Trophoblast cell (in vitro differentiated cells and primary cell): Measurements from ENCODE around the gene CXCL10.
"Not testable (repeated sequence)": the region's sequence is repeated elsewhere in the genome, so short reads cannot be mapped to it uniquely, and the experiment has no call there.

ENCODE experiments used
- DNase-seq, 2 donors: peaks; one replicate each; pipeline ENCODE4 v3.0.0-alpha.2; 2016
- H2AFZ ChIP-seq: 2 replicates; pipeline ENCODE4 v1.6.1; 2013; ENCODE audit warnings: low read length, moderate library complexity, mild to moderate bottlenecking; ENCODE audit not compliant: insufficient read depth, poor library complexity
- H2AK5ac ChIP-seq: 2 replicates; pipeline ENCODE4 v1.6.1; 2013; ENCODE audit warnings: mild to moderate bottlenecking, low read length
- H2BK120ac ChIP-seq: 2 replicates; pipeline ENCODE4 v1.6.1; 2013; ENCODE audit warnings: low read length, mild to moderate bottlenecking, moderate library complexity; ENCODE audit not compliant: insufficient read depth, poor library complexity
- H2BK12ac ChIP-seq: 2 replicates; pipeline ENCODE4 v1.6.1; 2013; ENCODE audit warnings: mild to moderate bottlenecking, low read length, moderate library complexity
- H2BK5ac ChIP-seq: 2 replicates; pipeline ENCODE4 v1.6.1; 2013; ENCODE audit warnings: low read length, low read depth, moderate library complexity, mild to moderate bottlenecking; ENCODE audit not compliant: poor library complexity
- H3K14ac ChIP-seq: 2 replicates; pipeline ENCODE4 v1.6.1; 2013; ENCODE audit warnings: mild to moderate bottlenecking, low read length
- H3K18ac ChIP-seq: 2 replicates; pipeline ENCODE4 v1.6.1; 2013; ENCODE audit warnings: mild to moderate bottlenecking, low read length
- H3K23ac ChIP-seq: 2 replicates; pipeline ENCODE4 v1.6.1; 2013; ENCODE audit warnings: low read length
- H3K27ac ChIP-seq: 2 replicates; pipeline ENCODE4 v1.5.1; 2013; ENCODE audit warnings: low read depth, mild to moderate bottlenecking, inconsistent platforms, low read length, moderate library complexity
- H3K27me3 ChIP-seq: 2 replicates; pipeline ENCODE4 v1.6.1; 2013; ENCODE audit warnings: inconsistent platforms, mild to moderate bottlenecking, low read length, moderate library complexity; ENCODE audit not compliant: insufficient read depth
- H3K36me3 ChIP-seq, 2 experiments: 1 replicate in 1 of 2; 2 replicates in 1 of 2; pipeline ENCODE4 v1.6.1; 2013; ENCODE audit warnings: low read length in 2 of 2, mild to moderate bottlenecking in 2 of 2, moderate library complexity in 1 of 2; ENCODE audit not compliant: insufficient read depth in 2 of 2, control insufficient read depth in 1 of 2
- H3K4ac ChIP-seq: 2 replicates; pipeline ENCODE4 v1.6.1; 2013; ENCODE audit warnings: low read depth, mild to moderate bottlenecking, low read length, moderate library complexity
- H3K4me1 ChIP-seq, 2 experiments: 1 replicate in 1 of 2; 2 replicates in 1 of 2; pipeline ENCODE4 v1.6.1; 2013; ENCODE audit warnings: low read length in 2 of 2, mild to moderate bottlenecking in 2 of 2, moderate library complexity in 1 of 2; ENCODE audit not compliant: insufficient read depth in 2 of 2, control insufficient read depth in 1 of 2
- H3K4me2 ChIP-seq: 2 replicates; pipeline ENCODE4 v1.6.1; 2013; ENCODE audit warnings: inconsistent platforms, mild to moderate bottlenecking, low read length, moderate library complexity
- H3K4me3 ChIP-seq: 2 replicates; pipeline ENCODE4 v1.5.1; 2013; ENCODE audit warnings: mild to moderate bottlenecking, low read depth, low read length, inconsistent platforms
- H3K79me1 ChIP-seq: one replicate; pipeline ENCODE4 v1.6.1; 2013; ENCODE audit warnings: low read length
- H3K79me2 ChIP-seq: 2 replicates; pipeline ENCODE4 v1.6.1; 2013; ENCODE audit warnings: low read length, mild to moderate bottlenecking; ENCODE audit not compliant: control insufficient read depth, insufficient read depth, poor library complexity
- H3K9ac ChIP-seq: 2 replicates; pipeline ENCODE4 v1.6.1; 2013; ENCODE audit warnings: mild to moderate bottlenecking, low read length
- H3K9me3 ChIP-seq: 2 replicates; pipeline ENCODE4 v1.6.1; 2013; ENCODE audit warnings: low read depth, mild to moderate bottlenecking, control low read depth, inconsistent platforms, low read length; ENCODE audit not compliant: insufficient read depth
- H4K12ac ChIP-seq: 2 replicates; pipeline ENCODE4 v1.6.1; 2013; ENCODE audit warnings: low read depth, mild to moderate bottlenecking, low read length, moderate library complexity
- H4K8ac ChIP-seq: 2 replicates; pipeline ENCODE4 v1.6.1; 2013; ENCODE audit warnings: low read depth, mild to moderate bottlenecking, low read length, moderate library complexity
- H4K91ac ChIP-seq: one replicate; pipeline ENCODE4 v1.6.1; 2013; ENCODE audit warnings: low read depth, mild to moderate bottlenecking, low read length, moderate library complexity
- WGBS: extraction: QIAGEN DNeasy Blood & Tissue Kit; methylation state at CpG from one replicate; pipeline ENCODE4 v1.1.7; 2013; ENCODE audit warnings: missing lambda C conversion rate; ENCODE audit not compliant: insufficient read length, insufficient coverage; ENCODE audit errors: extremely low coverage; 5-methylcytosine and 5-hydroxymethylcytosine counted together

The CXCL10 gene

GRCh38 chr4:76053730-76054129 lies 30.4 kb upstream of the CXCL10 start:
- Histone ChIP-seq H2BK120ac (no peak overlapping the region), H3K4ac (no peak overlapping the region), H3K23ac (no peak overlapping the region), H3K9ac (no peak overlapping the region), H3K14ac (no peak overlapping the region), H2AK5ac (no peak overlapping the region), H3K4me1 (no peaks in the 10 kb centered on the region), H4K91ac (no peak overlapping the region), H4K12ac (no peak overlapping the region), H3K4me3 (no peak overlapping the region), H3K36me3 (no peaks in the 10 kb centered on the region), H4K8ac (no peak overlapping the region), H3K79me1 (no peaks in the 10 kb centered on the region), H3K79me2 (no peaks in the 10 kb centered on the region), H2AFZ (no peak overlapping the region), H2BK12ac (no peak overlapping the region), H3K27me3 (no peaks in the 10 kb centered on the region), H3K9me3 (no peaks in the 10 kb centered on the region), H3K27ac (no peak overlapping the region), H3K4me2 (no peak overlapping the region), H3K18ac (no peak overlapping the region), H2BK5ac (no peak overlapping the region)
- DNase-seq = no peak
- WGBS = no CpG with 5 or more reads among the region's 4 CpGs

GRCh38 chr4:76050560-76051050 lies 27.3 kb upstream of the CXCL10 start:
- DNase-seq, H3K79me1 ChIP-seq: not testable (repeated sequence)

GRCh38 chr4:76049860-76050416 lies 26.6 kb upstream of the CXCL10 start:
- not testable (repeated sequence) for H3K18ac ChIP-seq, H3K4me2 ChIP-seq, H3K36me3 ChIP-seq, H2AK5ac ChIP-seq, H4K8ac ChIP-seq, H3K14ac ChIP-seq, H3K27ac ChIP-seq, H4K91ac ChIP-seq, H3K79me2 ChIP-seq, H4K12ac ChIP-seq, H3K23ac ChIP-seq, DNase-seq, H2AFZ ChIP-seq, H2BK12ac ChIP-seq, H3K4ac ChIP-seq, H2BK120ac ChIP-seq, H3K4me3 ChIP-seq, H3K79me1 ChIP-seq, H2BK5ac ChIP-seq, H3K4me1 ChIP-seq, H3K9ac ChIP-seq, H3K27me3 ChIP-seq, H3K9me3 ChIP-seq
- no CpG with 5 or more reads among the region's 17 CpGs for WGBS

More at GRCh38 chr4:76050560-76051050, 27.3 kb upstream of the CXCL10 start:
- not testable (repeated sequence) for H3K18ac ChIP-seq, H3K36me3 ChIP-seq, H4K12ac ChIP-seq, H3K9ac ChIP-seq, H3K4me3 ChIP-seq, H3K79me2 ChIP-seq, H3K9me3 ChIP-seq, H2BK5ac ChIP-seq, H4K8ac ChIP-seq, H4K91ac ChIP-seq, H3K27me3 ChIP-seq, H3K4ac ChIP-seq, H2AK5ac ChIP-seq, H3K14ac ChIP-seq, H2BK120ac ChIP-seq, H3K4me1 ChIP-seq, H3K4me2 ChIP-seq, H2AFZ ChIP-seq, H3K23ac ChIP-seq, H3K27ac ChIP-seq, H2BK12ac ChIP-seq
- WGBS = no CpG with 5 or more reads among the region's 27 CpGs

- H2AFZ ChIP-seq, H3K9ac ChIP-seq, DNase-seq, H3K18ac ChIP-seq, H2BK120ac ChIP-seq, H3K9me3 ChIP-seq, H3K27me3 ChIP-seq, H3K4me3 ChIP-seq, H3K4ac ChIP-seq, H3K36me3 ChIP-seq, H3K4me2 ChIP-seq, H3K79me1 ChIP-seq, H3K14ac ChIP-seq, H4K91ac ChIP-seq, H2BK12ac ChIP-seq, H3K27ac ChIP-seq, H3K79me2 ChIP-seq, H3K23ac ChIP-seq, H4K12ac ChIP-seq, H2BK5ac ChIP-seq, H2AK5ac ChIP-seq, H3K4me1 ChIP-seq, H4K8ac ChIP-seq: not testable (repeated sequence)
- no CpG with 5 or more reads among the region's 4 CpGs for WGBS
Measured at GRCh38 chr4:76044686-76045085, 21.4 kb upstream of the CXCL10 start.
